ENCODE results near the gene GTF3C4.

Gene GTF3C4

DNA sequence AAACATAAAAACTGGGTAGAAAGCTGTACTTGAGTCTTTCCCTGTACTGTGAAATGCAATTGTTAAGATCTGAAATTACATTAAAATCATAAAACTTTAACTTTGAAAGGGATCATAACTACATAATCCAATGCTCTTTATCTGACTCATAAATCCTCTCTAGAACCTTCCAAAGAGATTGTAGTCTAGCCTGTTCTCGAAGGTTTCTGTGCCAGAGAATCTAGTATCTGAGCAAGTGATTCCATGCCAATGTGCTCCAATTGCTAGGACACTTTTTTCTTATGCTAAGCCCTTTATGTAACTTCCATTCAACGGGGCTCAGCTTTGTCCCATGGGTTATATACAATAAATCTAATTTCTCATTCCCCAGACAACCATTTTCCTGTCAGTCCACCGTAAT is 21.6 kb upstream of the GTF3C4 start:
- no peak for DNase-seq

DNA sequence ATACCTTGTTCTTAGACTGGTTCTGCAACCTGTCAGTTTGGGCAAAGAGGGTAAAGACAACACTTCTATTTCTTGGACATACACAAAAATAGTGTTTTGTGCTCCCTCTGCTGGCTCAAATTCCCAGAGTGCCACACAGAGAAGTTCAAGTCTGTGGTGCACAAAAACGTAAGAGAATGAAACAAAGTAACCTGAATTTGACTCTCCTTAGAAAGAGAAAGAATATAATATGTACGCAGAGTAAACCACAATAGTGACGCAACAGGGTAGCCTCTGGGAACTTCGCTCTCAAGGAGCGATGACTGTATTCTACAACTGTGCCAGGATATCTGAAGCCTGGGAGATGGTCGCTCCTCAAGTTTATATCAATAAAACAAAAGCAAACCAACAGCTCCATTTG is 19.0 kb upstream of the GTF3C4 start:
- no peak for DNase-seq

DNA sequence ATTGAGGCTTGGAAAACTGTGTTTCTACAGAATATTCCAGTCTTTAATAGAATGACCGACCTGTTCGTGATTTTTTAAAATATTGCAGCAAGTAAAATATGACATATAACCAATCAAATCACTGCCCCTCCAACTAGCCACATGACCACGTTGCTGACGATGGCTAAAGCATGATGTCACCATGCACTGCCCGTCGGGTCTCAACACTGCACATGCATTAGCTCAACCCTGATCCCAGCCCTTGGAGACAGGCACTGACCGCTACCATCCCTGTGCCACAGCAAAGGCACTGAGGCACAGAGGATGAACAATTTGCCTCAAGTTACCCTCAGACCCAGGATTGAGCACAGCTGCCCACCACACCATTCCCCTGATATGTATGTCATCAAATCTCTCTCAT is 14.0 kb upstream of the GTF3C4 start:
- no peak for DNase-seq

DNA sequence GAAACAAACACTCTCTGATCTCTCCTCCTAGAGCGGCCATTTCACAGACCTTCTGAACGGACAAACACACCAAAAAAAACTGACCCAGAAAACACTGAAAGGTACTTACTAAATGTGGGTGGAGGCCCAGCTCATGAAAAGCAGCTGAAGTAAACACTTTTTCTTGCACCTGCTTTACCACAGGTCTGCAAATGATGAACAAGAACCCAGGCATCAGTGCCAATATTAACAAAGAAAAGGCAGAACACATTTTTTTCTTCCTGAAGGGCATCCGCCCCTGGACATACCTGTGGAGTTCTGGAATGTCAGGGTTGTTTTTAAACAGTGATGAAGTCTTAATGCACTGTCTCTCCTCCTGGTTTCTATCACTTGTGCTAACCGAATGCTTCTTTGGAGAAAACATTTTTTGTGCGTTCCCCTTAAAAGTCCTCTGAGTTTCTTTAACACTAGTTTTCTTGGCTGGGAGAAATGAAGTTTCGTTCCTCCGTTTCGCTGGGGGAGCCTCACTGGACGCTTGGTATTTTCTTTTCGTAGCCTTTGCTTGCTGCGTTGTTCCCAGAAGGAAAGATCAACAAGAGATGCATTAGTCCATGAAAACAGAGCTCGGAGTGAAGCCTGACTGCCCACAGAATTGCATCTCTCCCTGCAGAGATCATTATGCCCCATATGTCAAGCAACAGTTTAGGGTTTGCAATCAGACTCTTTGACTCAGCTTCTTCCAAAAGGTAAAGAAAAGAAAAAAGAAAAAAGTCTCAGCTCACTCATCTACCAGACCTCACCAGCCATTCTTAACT is 7.9 kb upstream of the GTF3C4 start:
- DNase-seq = no peak

DNA sequence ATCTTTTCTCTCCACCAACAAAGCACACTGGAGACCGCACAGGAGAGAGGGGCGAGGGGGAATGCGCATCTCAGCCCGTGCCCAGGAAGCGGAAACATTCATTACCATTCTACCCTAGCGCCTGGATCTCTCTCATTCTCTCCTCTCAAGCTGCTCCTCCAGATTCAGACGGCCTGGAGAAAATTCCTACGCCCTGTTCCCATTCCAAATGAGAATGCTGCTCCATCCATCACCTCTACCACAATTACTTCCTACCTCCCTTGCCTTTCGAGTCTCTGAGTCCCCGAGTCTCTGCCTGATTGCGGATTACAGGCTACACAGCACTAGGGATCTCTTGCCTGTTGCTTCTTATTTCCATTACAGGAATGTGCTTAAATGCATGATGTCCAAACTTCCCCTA is 7.1 kb upstream of the GTF3C4 start:
- no peak for DNase-seq

DNA sequence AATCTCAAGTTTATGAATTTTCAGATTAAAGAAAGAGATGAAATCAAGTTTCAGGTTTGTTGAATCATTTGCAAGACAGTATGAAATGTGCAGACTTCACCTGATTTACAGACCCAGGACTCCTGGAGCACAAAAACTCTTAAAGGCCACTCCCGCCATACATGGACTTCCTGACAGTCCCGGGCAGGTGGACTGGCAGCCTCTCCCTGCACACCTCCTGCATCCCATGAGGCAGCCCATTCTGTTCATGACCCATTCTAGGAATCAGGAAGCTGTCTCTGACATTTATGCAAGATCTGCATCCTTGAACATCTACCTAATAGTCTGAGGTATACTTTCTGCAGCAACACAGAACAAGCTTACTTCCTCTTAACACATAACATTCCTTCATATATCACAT is 6.4 kb upstream of the GTF3C4 start:
- DNase-seq = no peak

DNA sequence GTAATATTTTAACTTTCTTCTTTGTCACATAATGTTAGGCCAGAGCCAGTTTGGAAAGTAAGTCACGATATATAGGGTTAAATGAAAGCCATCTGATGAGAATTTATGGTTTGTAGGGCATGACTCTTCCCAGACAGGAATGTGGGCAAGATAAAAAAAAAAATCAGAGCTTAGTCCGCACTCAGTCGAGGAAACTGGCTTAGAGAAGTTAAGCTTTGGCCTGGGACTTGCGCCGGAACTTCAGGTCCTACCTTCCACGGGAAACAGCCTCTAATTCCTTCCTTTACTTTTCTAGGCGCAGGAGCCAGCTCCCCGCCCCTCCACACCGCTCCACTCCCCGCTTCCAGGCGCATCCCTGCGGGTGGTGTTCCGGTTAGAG is 956 bp upstream of the GTF3C4 start:
- no peak for DNase-seq

DNA sequence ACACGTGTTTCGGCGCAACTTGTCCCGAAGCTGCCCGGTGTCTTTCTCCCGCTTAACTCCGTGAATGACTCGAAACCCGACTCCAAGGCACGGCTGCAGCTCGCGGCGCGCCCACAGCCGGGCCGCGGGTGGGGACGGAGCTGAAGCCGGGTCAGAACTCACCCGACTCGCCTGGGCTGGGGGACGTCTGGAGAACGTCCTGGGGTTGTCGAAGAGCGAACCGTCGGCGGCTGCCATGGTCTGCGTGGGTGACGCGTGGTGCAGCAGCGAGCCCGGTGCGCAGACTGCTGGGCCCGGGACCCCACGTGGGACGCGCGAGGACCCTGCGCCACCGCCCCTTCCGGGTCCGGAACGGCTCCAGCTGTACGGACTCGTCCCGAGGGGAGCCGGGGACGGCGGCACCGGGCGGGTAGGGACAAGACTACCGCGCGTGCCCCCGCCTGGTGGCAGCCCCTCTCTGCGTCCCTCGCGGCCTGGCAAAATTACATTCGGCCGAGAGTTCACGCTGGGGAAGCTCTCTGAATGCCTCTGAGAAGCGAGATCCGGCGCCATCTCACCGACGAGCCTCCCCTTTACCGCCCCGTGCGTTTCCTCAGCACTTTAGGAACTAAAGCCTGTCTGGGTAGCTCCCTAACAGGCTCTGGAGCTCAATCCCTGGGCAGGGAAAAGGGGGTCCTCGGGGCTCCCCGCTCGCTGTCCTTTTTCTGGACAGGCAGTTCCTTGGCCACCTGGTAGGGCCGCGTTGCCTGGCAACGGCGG is 387 bp upstream of the GTF3C4 start, which contains the start of gene DDX31:
DDX31 (minus strand) TSS at position 286 of the 759 bp plus-strand sequence; CDS start at position 237, 49 bp downstream.
- DNase-seq = no peak

DNA sequence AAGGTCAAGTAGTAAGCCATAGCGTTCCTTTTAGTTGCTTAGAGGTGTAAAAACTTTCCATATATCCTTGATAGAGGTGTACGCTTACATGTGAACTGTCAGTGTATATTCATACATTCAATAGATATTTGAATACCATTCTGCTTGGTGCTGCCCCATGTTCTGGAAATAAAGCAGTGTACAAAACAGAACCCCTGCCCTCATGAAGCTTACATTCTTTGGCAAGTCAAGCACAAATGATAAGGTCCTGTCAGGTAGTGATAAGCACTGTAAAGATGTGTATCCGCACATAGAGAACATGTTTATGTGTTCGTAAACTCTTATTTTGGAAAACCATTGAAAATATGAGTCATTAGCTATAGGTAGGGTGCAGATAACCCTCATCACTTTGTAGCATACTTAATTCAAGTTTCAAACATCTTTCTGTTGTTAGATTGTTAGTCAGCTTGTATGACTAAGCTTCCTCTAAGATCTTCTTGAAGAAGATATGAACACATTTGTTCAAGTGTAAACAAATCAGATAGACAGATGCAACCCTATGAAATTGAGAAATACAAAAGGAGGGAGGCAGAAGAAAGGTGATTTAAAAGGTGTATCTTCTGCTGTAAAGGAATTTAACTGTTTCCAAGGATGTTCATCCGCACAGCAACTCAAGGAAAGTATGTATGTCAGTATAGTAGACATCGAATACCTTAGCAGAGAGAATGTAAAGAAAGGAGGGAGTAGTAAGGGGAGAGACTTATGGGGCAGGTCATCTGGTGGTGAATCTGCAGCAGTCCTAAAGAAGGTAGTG is 1.6 kb downstream of the GTF3C4 start:
- no peak for DNase-seq

DNA sequence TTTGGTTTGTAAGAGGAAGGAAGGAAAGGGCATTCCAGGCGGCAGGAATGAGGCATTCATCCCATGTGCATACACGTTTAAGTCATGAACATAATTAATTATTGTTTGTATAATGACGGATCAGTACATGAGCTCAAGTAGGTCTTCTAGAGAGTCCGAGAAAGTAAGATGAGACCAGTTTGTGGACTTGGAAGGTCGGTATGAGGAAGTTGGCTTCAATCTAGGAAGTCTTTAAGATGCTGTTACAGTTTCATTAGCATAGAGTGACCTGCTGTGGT is 2.1 kb downstream of the GTF3C4 start:
- DNase-seq = no peak

DNA sequence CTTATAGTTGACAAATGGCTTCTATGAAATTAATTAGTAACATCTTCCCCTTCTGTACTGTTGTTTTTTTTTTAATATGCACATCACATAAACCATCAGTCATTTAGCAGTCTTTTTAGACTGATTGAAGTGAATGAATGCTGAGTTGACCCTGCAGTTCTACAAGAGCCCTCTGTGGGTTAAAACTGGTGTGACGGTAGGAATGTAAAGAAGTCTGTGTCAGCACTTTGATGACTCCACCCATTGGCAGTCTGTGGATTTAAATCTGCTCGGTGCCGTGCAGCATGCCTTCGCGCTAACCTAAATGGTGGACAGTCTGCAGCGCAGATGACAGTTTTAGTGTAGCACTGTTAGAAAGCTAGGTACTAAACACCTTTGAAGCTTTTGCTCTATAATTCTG is 3.1 kb downstream of the GTF3C4 start:
- DNase-seq = no peak

DNA sequence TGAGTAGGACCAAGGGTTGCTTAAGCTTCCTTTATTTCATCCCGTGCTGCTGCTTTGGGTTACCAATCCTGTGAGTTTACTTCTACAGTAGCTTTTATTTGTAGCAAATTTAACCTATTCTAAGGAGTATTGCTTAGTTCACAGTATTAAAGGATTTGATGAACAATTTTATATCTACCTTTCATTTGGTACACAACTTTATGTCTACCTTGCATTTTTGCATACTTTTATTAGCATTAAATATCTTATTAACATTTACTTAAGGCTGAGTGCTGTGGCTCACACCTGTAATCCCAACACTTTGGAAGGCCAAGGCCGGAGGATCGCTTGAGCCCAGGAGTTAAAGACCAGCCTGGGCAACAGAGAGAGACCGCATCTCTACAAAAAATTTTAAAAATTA is 4.2 kb downstream of the GTF3C4 start:
- DNase-seq = no peak

DNA sequence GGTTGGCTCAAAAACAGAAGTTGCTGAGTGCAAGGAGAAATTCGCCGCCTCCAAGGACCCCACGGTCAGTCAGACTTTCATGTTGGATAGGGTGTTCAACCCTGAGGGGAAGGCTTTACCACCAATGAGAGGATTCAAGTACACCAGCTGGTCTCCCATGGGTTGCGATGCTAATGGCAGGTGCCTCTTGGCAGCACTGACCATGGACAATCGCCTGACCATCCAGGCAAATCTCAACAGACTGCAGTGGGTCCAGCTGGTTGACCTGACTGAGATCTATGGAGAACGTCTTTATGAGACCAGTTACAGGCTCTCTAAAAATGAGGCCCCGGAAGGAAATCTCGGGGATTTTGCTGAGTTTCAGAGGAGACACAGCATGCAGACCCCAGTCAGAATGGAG is 7.7 kb downstream of the GTF3C4 start:
- DNase-seq = no peak

DNA sequence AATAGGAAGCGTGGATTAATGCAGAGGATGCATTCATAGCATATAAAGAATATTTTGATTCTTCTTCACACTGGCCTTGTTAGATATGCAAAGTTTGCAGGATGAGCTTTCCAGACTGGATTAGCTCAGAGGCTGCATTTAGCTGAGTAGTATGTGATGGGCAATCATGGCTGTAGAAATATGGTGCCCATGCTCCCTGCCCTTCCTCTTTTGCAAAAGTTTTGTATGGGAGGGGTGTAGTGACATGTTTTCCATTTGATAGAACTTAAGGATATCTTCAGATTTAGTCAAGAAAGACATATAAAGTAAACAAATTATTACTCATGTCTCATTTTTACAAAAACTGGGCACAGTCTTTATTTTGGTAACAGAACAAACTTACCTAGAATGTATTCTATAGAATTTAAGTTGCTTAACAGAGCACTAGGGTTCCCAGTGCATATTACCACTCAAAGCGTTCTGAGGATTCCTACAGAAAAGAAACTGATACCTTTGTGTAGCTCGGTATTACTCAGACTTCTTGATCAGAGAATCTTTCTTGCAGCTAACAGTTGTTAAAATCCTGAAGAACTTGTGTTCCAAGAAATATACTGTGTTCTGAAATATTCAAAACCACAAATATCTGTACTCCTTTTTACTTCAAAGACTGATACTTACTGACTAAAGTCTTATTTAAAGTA is 9.8 kb downstream of the GTF3C4 start:
- no peak for DNase-seq

DNA sequence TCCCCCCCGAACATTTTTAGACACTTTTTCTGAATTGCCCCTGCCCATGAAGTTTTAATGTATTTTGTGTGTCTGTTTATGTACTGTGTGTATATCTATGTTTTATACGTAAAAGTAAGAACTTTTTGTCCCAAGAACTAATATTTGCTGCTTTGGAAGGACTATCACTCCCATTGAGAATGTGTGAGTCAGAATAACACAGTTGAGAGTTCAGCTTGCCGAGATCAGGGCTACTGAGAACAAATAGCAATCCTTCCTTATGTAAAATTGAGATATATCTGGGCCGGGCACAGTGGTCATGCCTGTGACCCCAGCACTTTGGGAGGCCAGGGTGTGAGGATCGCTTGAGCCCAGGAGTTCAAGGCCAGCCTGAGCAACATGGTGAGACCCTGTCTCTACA is 11.3 kb downstream of the GTF3C4 start:
- no peak for DNase-seq

DNA sequence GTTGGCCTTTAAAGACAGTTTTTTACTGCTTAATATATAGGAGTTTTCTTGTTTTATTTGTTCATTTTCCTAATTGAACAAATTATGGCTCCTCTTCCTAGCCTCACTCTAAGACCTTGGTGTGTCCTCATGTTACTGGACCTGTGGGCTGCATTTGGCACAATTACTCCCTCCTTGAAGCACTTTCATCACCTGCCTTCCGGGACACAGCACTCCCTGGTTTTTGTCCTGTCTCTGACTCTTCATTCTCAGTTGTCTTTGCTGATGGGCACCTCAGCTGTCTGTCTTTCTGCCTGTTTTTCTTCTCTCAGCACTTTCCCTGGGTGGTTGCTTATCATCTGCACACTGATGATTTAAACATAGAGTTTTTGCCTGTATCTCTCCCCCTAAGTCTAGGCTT is 13.6 kb downstream of the GTF3C4 start:
- no peak for DNase-seq

DNA sequence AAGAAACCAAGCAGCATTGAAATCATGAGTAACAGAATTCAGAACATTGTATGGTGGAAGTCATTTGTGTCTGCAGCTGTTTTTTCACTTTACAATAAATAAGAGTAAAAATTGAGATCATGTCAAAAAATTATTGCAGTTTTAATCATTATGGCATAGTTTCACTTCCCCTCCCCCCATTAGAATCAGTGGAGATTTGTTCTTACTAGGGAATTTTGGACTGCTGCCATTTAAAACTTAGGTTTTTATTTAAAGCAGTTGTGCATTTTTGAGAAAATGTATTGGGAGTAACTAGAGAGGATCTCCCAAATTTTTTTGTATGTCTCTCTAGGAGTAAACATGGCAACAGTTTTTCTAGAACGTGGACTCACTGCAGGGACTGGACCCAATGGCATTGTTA is 20.4 kb downstream of the GTF3C4 start:
- no peak for DNase-seq

DNA sequence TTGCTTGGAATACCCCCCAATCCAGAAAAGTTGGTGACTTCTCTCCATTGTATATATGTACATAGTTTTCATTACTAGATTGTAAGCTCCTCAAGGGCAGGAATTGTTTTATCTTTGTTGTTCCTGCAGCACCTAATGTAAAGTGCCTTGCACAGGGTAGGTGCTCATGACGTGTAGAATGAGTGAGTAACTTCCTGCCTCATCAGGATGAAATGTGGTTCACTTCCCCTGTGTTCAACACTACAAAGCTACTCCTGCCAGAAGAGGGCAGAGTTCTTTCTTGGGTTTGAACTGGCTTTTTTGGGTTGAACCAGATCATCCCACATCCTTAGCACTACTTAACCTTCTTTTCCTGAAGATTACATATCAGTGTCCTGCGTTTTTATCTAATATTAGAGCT is 23.9 kb downstream of the GTF3C4 start:
- DNase-seq = no peak

DNA sequence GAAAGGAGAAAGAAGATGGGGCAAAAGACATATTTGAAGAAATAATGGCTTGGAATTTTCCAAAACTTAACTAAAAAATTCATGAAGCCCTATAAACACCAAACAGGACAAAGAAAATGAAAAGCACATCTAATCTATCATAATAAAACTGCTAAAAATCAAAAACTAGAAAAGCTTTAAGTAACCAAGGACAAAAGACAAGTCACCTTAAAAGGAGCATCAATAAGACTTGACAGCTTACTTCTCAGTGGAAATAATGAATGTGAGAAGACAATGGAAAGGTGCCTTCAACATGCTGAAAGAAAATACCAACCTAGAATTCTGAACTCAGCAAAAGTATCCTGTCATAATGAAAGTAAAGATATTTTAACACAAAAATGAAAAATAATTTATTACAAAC is 27.0 kb downstream of the GTF3C4 start:
- DNase-seq = no peak

DNA sequence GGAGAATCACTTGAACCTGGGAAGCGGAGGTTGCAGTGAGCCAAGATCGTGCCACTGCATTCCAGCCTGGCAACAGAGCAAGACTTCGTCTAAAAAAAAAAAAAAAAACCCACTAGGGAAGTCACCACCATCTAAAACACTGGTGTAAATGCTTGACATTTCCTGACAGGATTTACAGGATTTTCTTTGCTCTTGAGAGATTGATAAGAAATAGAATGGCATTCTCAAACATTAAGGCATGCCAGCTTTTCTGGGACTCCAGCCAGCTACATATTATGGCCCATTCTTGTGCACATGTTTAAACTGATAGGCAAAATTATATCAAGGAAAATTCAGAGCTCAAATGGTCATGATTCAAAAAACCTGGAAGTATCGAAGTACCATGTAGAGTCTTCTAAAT is 28.7 kb downstream of the GTF3C4 start:
- DNase-seq = no peak

DNA sequence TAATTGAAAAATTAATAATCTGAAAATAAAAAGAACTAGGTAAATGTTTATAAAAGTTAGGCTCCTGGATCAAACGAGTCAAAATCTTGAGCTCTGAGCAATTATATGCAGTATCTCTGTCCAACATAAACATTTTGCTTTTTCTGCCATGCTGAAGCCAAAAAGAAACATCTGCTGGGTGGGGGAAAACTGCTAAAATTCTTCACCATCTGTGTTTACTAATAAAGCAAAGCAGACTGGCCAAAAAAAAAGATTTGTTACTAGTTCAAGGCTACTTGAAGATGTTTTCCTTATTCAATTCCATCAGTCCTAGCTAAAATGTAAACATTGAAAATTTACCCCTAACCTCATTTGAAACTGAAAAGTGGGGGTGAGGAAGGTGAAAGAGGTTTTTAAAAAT is 29.7 kb downstream of the GTF3C4 start:
- no peak for DNase-seq

DNA sequence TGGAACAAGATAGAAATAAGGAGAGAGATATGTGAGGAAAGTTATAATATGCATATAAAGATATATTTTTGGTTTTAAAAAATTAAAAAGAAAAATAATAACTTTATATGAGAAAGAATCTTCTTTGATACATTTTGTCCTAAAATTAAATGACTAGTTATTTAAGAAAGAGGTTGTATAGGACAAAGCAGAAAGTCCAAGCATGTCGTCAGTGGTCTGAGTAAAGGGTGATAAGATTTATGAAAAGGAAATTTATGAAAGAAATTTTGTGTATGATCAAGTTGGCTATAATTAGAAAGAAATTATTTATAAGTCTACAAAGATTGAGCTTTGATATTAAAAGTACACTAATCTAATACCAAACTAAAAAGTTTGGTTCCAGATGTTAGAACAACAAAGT is 32.0 kb downstream of the GTF3C4 start:
- DNase-seq = no peak

DNA sequence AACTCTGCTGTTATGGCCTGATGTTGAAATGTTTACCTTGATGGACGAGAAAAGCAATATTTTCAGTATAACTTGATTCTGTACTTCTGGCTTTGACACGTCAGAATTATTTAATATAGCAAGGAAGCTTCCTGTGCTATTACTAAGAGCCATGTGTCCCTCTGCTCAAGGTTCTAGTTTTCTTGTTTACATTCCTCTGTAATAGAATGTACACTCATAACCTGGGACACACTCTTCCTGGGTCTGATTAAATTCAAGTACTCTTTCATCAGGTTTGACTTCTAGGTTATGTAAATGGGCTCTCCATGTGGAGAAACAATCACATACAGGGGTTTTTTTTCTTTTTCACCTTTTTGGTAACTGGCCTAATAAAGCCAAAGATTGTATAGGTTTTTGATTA is 33.1 kb downstream of the GTF3C4 start:
- no peak for DNase-seq

DNA sequence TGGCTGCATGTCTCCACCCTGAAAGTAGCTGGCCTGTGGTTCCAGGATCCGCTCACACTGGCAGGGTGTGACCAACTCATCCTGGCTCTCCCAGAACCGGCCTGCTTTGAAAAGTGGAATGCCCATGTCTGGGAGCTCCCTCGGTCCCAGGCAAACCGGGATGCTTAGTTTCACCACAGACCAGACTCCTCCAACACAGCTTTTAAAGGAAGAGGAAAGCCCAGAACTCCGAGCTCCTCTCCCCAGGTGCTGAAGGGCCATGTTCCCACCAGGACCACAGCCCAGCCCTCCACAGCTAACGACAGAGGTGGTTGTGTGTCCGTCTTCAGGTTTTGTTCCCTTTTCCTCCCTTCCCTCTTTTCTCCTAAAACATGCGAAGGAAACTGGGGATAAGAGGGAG is 38.0 kb downstream of the GTF3C4 start:
- DNase-seq = no peak
